DND-41 (cell line): ENCODE results near the gene ITPR1.

ENCODE experiments used
- EZH2 ChIP-seq: IDR thresholded peaks from 3 replicates; pipeline ENCODE4 v1.6.1; 2012; ENCODE audit warnings: borderline replicate concordance, low read depth, mild to moderate bottlenecking, moderate library complexity, low read length, inconsistent platforms; ENCODE audit not compliant: severe bottlenecking
- TF ChIP-seq, protein P1 (sequence below): IDR thresholded peaks from 2 replicates; pipeline ENCODE4 v1.5.1; 2012; ENCODE audit warnings: borderline replicate concordance, low read length, moderate library complexity, mild to moderate bottlenecking; ENCODE audit not compliant: poor library complexity, severe bottlenecking; ENCODE audit errors: extremely low read depth

DNA sequence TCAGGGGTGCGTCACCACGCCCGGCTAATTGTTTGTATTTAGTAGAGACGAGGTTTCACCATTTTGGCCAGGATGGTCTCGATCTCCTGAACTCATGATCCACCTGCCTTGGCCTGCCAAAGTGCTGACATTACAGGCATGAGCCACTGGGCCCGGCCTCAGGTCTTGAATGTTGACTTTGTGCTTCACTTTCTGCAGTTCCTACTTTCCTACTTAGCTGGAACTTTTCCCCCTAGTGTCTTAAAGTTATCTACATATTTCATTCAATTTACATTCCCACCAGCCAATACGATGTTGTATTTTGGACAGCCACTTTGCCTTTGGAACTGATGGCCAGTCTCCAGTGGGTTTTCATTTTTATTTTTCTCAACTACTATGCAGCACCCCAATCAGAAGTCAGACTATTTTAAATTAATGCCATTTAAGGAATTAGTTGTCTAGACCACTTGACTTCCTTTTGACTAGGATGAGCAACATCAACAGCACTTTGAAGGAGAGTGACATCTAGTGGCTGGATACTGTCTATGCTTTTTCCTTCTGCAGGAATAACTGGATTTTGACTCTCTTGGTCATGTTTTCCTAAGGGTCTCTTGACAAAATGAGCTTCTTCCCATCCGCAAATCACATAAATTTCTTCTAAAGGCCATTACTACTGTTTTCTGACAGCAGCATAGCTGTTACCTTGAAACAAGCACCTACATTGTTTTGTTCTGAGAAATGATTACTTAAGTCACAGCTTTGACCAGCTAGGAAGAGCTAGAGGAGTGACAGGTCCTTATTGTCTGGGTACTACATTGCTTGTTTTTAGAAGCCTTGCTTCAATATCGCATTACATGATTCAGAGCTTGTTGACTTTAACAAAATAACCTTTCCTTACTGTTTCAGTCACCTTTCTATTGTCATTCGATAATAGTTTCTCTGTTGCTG, 140.2 kb downstream of the ITPR1 start:
- TF ChIP-seq, protein P1, sequence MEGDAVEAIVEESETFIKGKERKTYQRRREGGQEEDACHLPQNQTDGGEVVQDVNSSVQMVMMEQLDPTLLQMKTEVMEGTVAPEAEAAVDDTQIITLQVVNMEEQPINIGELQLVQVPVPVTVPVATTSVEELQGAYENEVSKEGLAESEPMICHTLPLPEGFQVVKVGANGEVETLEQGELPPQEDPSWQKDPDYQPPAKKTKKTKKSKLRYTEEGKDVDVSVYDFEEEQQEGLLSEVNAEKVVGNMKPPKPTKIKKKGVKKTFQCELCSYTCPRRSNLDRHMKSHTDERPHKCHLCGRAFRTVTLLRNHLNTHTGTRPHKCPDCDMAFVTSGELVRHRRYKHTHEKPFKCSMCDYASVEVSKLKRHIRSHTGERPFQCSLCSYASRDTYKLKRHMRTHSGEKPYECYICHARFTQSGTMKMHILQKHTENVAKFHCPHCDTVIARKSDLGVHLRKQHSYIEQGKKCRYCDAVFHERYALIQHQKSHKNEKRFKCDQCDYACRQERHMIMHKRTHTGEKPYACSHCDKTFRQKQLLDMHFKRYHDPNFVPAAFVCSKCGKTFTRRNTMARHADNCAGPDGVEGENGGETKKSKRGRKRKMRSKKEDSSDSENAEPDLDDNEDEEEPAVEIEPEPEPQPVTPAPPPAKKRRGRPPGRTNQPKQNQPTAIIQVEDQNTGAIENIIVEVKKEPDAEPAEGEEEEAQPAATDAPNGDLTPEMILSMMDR, result peak; percentile 96
- no peak for TF ChIP-seq EZH2
